ENCODE measurements around the gene FKBP1A.
A peak's percentile ranks its signal among the peaks of the same experiment; 100 is the strongest.

FKBP1A gene

DNA sequence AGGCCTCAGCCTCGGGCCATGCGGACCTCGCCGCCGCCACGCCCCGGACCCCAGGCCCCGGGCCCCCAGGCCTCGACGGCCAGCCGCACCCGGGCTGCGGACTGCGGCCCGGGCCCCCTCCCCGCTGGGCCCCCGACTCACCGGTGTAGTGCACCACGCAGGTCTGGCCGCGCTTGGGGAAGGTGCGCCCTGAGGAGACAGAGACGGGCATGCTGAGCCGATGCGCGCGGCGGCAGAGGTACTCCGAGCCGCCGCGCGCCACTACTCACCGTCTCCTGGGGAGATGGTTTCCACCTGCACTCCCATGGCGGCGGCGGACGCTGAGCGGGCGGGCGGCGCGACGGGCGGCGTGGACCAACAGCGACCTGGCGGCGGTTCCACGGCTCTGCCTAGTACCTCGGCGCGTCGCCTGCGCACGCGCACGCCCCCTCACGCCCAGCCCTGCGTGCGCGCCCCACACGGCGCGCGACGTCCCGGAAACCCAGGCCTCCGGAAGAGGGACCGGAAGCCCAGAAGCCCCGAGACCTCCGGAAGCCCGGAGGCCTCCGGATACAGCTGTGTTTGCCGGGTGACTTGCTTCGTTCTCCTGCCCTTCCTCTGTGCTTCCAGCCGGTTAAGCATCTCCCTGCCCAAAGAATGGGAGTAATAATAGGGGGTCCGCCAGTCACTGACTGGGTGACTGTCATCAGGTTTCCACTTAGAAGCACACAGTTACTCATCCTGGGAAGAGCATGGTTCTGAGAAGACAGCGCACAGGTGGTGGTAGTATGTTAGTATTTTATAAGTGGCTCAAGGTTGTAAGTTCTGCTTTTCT lies at the start of gene FKBP1A:
Gene FKBP1A, minus strand, starts transcription at position 362 of the 814 bp plus-strand sequence. Its CDS starts 56 bp downstream, at position 306.
- DNase-seq = peak; percentile 39

GRCh38 chr20:1442304-1442703 lies 49.5 kb upstream of the FKBP1A start:
- no peak for DNase-seq

DNA sequence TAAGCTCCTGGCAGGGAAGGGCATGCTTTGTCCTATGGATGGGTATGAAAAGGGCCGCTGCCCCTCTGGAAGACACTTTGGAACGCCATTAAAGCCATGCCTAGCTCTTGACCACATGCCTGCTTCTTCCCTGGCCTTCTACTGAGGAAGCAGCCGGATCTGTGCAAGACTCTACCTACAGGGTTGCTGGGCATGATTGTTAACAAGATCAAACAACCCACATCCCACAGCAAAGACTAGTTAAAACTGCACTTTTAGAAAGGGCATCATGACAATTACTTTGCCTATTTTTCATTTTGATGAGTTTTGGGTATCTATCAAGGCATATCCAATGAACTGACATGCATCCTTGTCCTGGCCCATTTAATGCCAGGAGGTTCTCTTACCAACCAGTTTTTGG lies 48.3 kb upstream of the FKBP1A start:
- no peak for DNase-seq

DNA sequence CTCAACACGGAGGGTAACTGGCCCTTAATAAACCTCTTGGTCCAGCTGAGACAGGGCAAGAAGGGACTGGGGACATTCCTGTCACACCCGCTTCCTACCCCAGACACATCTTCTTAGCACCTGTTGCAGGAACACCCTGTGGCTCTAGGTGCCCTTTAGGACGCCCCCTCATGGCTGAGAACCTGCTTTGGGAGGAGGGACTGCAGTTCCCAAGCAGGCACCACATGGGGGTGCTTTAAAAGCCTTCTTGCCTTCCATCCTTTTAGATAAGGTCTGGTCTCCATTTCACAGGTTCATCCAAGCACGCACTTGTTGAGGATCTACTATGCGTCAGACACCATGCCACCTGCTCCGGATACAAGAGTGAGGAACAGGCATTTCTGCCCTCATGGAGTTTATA lies 47.2 kb upstream of the FKBP1A start:
- no peak for DNase-seq

DNA sequence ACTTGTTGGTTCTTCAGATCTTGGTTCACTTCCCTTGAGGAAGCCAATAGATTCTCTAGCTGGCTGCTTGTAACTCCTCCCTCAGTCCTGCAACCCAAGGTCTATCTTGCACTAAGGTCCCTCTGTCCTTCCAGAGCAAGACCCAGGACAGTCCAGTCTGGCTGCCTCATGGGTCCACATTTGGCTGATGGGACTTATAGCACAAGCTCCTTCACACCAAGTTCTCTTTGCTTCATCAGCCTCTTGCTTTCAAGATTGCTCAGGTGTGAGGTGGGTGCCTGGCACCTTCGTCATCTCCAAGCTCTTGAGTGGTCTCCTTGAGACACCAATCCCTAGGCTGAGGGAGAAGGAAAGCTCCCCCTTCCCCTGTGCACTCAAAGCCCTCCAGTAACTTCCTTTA lies 45.5 kb upstream of the FKBP1A start:
- DNase-seq = no peak

DNA sequence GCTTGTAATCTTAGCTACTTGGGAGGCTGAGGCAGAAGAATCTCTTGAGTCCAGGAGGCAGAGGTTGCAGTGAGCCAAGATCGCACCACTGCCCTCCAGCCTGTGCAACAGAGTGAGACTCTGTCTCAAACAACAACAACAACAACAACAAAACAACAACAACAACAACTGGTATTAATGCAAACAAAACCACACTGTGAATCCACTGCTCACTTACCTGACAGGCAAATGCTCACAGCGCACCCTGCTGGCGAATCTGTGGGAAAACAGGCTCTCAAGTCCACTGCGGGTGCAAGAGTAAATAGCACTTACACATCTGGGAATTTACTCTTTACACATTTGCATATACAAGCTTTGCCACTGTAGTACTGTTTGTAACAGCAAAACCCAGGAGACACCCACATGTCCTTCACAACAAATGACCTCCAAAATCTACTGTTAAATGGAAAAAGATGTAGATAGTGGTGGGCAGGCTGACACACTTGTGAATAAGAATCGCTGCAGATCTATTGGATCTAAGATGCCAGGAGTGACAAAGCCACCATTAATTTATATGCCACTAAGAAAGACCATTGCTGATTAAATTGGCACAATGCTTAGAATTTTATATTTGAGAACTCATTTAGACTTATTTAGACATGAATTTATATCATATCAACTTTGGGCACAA lies 44.5 kb upstream of the FKBP1A start:
- DNase-seq = no peak

DNA sequence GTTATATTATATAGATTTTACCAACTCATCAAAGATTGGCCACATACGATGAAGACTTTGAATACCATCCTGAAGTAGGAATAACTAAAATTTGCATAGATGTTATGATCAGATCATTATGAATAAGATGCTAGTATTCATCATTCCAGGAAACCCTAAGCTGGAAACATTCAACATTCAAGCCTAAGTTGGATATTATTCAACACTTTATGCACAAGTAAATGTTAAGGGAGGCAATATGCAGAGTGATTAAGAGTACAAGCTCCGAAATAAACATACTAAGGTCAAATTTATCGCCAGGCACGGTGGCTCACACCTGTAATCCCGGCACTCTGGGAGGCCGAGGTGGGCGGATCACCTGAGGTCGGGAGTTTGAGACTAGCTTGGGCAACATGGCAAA lies 43.4 kb upstream of the FKBP1A start:
- DNase-seq = no peak

GRCh38 chr20:1435337-1435699 lies 42.5 kb upstream of the FKBP1A start:
- no peak for DNase-seq

- DNase-seq = no peak
Measured at GRCh38 chr20:1434571-1435336, 41.9 kb upstream of the FKBP1A start.

GRCh38 chr20:1431158-1431557 lies 38.3 kb upstream of the FKBP1A start:
- DNase-seq = no peak

- no peak for DNase-seq
Measured at GRCh38 chr20:1430004-1430451, 37.2 kb upstream of the FKBP1A start.

- no peak for DNase-seq
Measured at GRCh38 chr20:1429143-1429728, 36.4 kb upstream of the FKBP1A start.

GRCh38 chr20:1427457-1428054 lies 34.7 kb upstream of the FKBP1A start:
- peak; percentile 14 for DNase-seq

- no peak for DNase-seq
Measured at GRCh38 chr20:1426231-1426849, 33.5 kb upstream of the FKBP1A start.

GRCh38 chr20:1424336-1424735 lies 31.5 kb upstream of the FKBP1A start:
- DNase-seq = no peak

GRCh38 chr20:1423625-1424106 lies 30.8 kb upstream of the FKBP1A start:
- no peak for DNase-seq

DNA sequence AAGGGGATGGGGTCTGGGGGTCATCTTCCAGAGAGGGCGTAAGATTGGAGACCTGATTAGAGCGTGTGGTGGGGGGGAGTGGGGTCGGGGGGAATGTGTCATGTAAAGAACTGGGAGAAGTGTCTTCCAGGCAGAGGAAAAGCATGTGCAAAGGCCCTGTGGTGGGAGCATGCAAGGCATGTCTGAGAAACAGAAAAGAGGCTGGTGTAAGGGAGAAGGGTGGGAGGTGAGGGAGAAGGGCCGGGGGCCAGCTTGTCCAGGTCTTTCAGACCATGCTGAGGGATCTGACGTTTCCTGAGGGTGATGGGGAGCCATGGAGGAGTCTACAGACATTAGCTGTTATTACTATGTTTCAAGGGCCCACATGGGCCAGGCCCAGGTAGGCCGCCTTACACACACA lies 30.4 kb upstream of the FKBP1A start:
- DNase-seq = no peak

GRCh38 chr20:1422753-1423152 lies 29.9 kb upstream of the FKBP1A start:
- no peak for DNase-seq

DNA sequence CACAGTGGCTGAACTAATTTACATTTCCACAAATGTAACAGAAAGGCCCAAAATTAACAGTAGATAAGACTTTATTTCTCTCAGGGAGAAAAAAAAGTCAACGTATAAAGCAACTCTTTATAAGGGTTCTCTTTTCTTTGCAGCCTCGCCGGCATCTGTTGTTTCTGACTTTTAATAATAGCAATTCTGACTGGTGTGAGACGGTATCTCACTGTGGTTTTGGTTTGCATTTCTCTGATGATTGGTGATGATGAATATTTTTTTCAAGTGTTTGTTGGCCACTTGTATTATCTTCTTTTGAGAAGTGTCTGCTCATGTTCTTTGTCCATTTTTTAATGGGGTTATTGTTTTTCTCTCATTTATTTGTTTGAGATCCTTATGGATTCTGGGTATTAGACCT lies 27.2 kb upstream of the FKBP1A start:
- no peak for DNase-seq

DNA sequence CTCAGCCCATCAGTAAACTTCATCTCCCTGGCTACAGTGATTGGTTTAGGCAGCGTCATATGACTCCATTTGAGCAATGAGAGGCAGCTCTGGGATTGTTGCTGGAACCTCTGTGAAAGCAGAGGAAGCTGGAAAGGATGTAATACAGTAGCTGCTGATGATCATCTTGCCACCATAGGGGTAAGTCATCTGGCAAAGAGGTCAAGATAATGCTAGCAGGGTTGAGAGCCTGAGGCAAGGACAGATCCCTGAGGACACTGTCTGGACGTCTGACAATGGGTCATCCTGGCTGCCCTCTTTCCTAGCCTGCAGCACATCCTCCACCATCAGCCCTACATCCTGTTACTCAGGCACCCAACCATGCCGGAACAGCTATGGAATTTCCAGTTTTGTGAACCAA lies 25.5 kb upstream of the FKBP1A start:
- DNase-seq = no peak

DNA sequence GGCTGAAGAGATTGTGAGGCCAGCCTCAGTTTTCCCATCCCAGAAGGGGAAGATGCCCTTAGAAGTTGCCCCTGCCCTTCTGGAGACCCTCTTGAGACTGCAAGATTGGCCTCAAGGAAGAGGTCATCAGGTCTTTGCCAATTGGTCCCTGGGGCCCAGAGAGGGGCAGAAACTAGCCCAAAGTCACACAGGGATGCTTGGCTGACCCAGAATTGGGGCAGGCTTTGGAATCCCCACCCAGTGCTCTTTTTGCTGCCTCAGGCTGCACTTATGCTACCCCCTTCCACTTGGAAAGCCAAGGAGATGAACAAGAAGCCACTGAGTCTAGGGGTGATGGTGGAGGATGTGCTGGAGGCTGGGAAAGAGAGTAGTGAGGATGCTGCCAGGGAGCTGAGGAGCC lies 24.9 kb upstream of the FKBP1A start:
- no peak for DNase-seq

DNA sequence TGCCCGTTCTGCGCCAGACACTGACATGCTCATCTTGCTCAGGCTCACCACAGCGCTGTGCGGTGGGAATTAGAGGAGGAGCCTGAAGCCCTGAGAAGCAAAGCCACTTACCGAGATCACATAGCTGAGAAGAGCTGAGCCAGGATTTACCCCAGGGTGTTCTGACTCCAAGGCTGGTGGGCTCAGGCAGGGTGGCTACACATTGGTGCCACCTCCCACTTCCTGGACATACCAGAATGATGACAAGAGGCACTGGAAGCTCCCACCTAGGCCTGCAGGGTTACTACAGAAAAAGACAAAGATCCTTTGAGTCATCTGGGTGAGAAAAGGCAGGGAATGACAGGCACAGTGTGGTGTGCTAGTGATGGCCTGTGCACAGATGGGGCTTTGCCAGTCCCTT lies 24.4 kb upstream of the FKBP1A start:
- no peak for DNase-seq

All from NCI-H1436 treated with DMSO at 0.1 percent for 48 hours (cell line).